ENCODE results near the gene AK1.
A peak's percentile ranks its signal among the peaks of the same experiment; 100 is the strongest.
"Not testable (repeated sequence)": the region's sequence is repeated elsewhere in the genome, so short reads cannot be mapped to it uniquely, and the experiment has no call there.

The AK1 gene

GRCh38 chr9:127885508-127886281 is 8.2 kb upstream of the AK1 start:
- DNase-seq, result no peak
- H3K27me3 ChIP-seq (ENCODE audit: insufficient read depth, low read depth, severe bottlenecking), result no peaks in the 10 kb centered on the region
- no peak overlapping the region for H3K4me3 ChIP-seq (ENCODE audit: low read depth, low read length)
- H3K36me3 ChIP-seq, result peaks cover 40% of the 10 kb centered on the region
- no peaks in the 10 kb centered on the region for H3K9me3 ChIP-seq (ENCODE audit: severe bottlenecking)
- peak overlapping the region; percentile 81 for H3K27ac ChIP-seq
- no peak for TF ChIP-seq CTCF (IDR thresholded peaks at IDR 0.05; ENCODE audit: low read depth, low read length)

- Histone ChIP-seq H3K4me3 (ENCODE audit: low read depth, low read length) (no peak overlapping the region), H3K36me3 (peaks cover 33% of the 10 kb centered on the region), H3K27me3 (ENCODE audit: insufficient read depth, low read depth, severe bottlenecking) (no peaks in the 10 kb centered on the region), H3K27ac (peak overlapping the region; percentile 81), H3K9me3 (ENCODE audit: severe bottlenecking) (no peaks in the 10 kb centered on the region)
- DNase-seq, result no peak
- TF ChIP-seq CTCF (IDR thresholded peaks at IDR 0.05; ENCODE audit: low read depth, low read length), result no peak
These were observed 7.6 kb upstream of the AK1 start for GRCh38 chr9:127884976-127885490.

- H3K9me3 ChIP-seq (ENCODE audit: severe bottlenecking), result no peaks in the 10 kb centered on the region
- DNase-seq, result no peak
- peak overlapping the region; percentile 81 for H3K27ac ChIP-seq
- no peak for TF ChIP-seq CTCF (IDR thresholded peaks at IDR 0.05; ENCODE audit: low read depth, low read length)
- H3K36me3 ChIP-seq, result peaks cover 30% of the 10 kb centered on the region
- H3K4me3 ChIP-seq (ENCODE audit: low read depth, low read length), result no peak overlapping the region
- no peaks in the 10 kb centered on the region for H3K27me3 ChIP-seq (ENCODE audit: insufficient read depth, low read depth, severe bottlenecking)
These were observed 7.0 kb upstream of the AK1 start for GRCh38 chr9:127884427-127884911.

GRCh38 chr9:127883959-127884358 is 6.5 kb upstream of the AK1 start:
- no peaks in the 10 kb centered on the region for H3K9me3 ChIP-seq (ENCODE audit: severe bottlenecking)
- peaks cover 30% of the 10 kb centered on the region for H3K36me3 ChIP-seq
- no peak overlapping the region for H3K4me3 ChIP-seq (ENCODE audit: low read depth, low read length)
- no peak overlapping the region for H3K27ac ChIP-seq
- no peak for TF ChIP-seq CTCF (IDR thresholded peaks at IDR 0.05; ENCODE audit: low read depth, low read length)
- DNase-seq, result no peak
- H3K27me3 ChIP-seq (ENCODE audit: insufficient read depth, low read depth, severe bottlenecking), result no peaks in the 10 kb centered on the region

- peaks cover 13% of the 10 kb centered on the region for H3K36me3 ChIP-seq
- H3K9me3 ChIP-seq (ENCODE audit: severe bottlenecking); DNase-seq; H3K27me3 ChIP-seq (ENCODE audit: insufficient read depth, low read depth, severe bottlenecking); H3K4me3 ChIP-seq (ENCODE audit: low read depth, low read length); H3K27ac ChIP-seq: not testable (repeated sequence)
These were observed 4.2 kb upstream of the AK1 start for GRCh38 chr9:127881715-127882114.

GRCh38 chr9:127880143-127880542 is 2.7 kb upstream of the AK1 start:
- peaks cover 6% of the 10 kb centered on the region for H3K36me3 ChIP-seq
- no peak for TF ChIP-seq CTCF (IDR thresholded peaks at IDR 0.05; ENCODE audit: low read depth, low read length)
- no peaks in the 10 kb centered on the region for H3K27me3 ChIP-seq (ENCODE audit: insufficient read depth, low read depth, severe bottlenecking)
- no peak overlapping the region for H3K27ac ChIP-seq
- DNase-seq, result no peak
- H3K9me3 ChIP-seq (ENCODE audit: severe bottlenecking), result no peaks in the 10 kb centered on the region
- no peak overlapping the region for H3K4me3 ChIP-seq (ENCODE audit: low read depth, low read length)
